Gastrocnemius medialis (tissue), 4 donors: ENCODE data around the gene DDX3Y.

ENCODE experiments used
- CTCF ChIP-seq, 5 experiments: fragments of 450-650 bp in 3 of 5; fragments of 200-600 bp in 2 of 5; sonication (generic) in 2 of 5; IDR thresholded peaks in 4 of 5; conservative IDR thresholded peaks in 1 of 5; 1 replicate in 4 of 5; 2 replicates in 1 of 5; pipeline ENCODE4 v1.5.1; 2016 to 2019; ENCODE audit warnings: antibody characterized with exemption in 5 of 5, mild to moderate bottlenecking in 3 of 5, moderate library complexity in 3 of 5
- POLR2A ChIP-seq, 2 donors: fragments of 450-650 bp; IDR thresholded peaks; one replicate each; pipeline ENCODE4 v1.6.1; 2017; ENCODE audit warnings: antibody characterized with exemption in 2 of 2, mild to moderate bottlenecking in 2 of 2, moderate library complexity in 2 of 2

GRCh38 chrY:12905895-12906294 is 1.2 kb downstream of the DDX3Y start:
- TF ChIP-seq CTCF (IDR thresholded peaks at IDR 0.05 in 4 of 5, conservative IDR thresholded peaks at IDR 0.05 in 1 of 5) = no peak
- TF ChIP-seq POLR2A (IDR thresholded peaks at IDR 0.05) = no peak
